Vagina (tissue), 2 donors: ENCODE data around the gene RNF166. TPM values are rescaled to one million over a fixed set of nuclear protein-coding genes. Genes with fewer than 3 reads are reported as not detected.

Experiments used
- DNase-seq, 2 donors: peaks; one replicate each; pipeline ENCODE4 v3.0.0-alpha.2; 2017; ENCODE audit errors: extremely low spot score in 2 of 2
- H3K27ac ChIP-seq: fragments of 200-600 bp; sonication (generic); one replicate; pipeline ENCODE4 v1.5.1; 2019
- H3K27me3 ChIP-seq: fragments of 200-600 bp; sonication (generic); one replicate; pipeline ENCODE4 v1.5.1; 2019
- H3K36me3 ChIP-seq, 2 donors: fragments of 200-600 bp; sonication (generic); one replicate each; pipeline ENCODE4 v1.5.1; 2017 to 2019
- H3K4me1 ChIP-seq: fragments of 200-600 bp; sonication (generic); one replicate; pipeline ENCODE4 v1.5.1; 2019
- H3K4me3 ChIP-seq, 2 donors: fragments of 200-600 bp; sonication (generic); 1 replicate in 1 of 2; 2 replicates in 1 of 2; pipeline ENCODE4 v1.5.1; 2016 to 2019
- H3K9me3 ChIP-seq: fragments of 200-600 bp; sonication (generic); one replicate; pipeline ENCODE4 v1.5.1; 2019
- POLR2A ChIP-seq, 2 donors: fragments of 450-650 bp; IDR thresholded peaks; one replicate each; pipeline ENCODE4 v1.6.1; 2017; ENCODE audit warnings: antibody characterized with exemption in 2 of 2, mild to moderate bottlenecking in 2 of 2, moderate library complexity in 2 of 2
- POLR2AphosphoS5 ChIP-seq, 2 donors: sonication (generic); formaldehyde crosslinking; IDR thresholded peaks; one replicate each; pipeline ENCODE4 v1.9.0; 2017; ENCODE audit warnings: antibody characterized with exemption in 2 of 2, mild to moderate bottlenecking in 2 of 2, low read depth in 1 of 2; ENCODE audit not compliant: insufficient read depth in 1 of 2
- intact Hi-C: fragments of 100-400 bp; cut with DNase I; formaldehyde crosslinking; loops from one replicate; pipeline ENCODE4 v1.15.1; 2023
- total RNA-seq: library from RNA; depleted of rRNA; stranded (reverse); fragments of >200 nt; gene quantifications from one replicate; pipeline ENCODE4 v1.2.3, GENCODE V29; 2016
- TF ChIP-seq, protein P1 (sequence below), 3 experiments: fragments of 450-650 bp in 2 of 3; fragments of 200-600 bp in 1 of 3; sonication (generic) in 1 of 3; IDR thresholded peaks; one replicate each; pipeline ENCODE4 v1.5.1; 2017 to 2019; ENCODE audit warnings: antibody characterized with exemption in 3 of 3, mild to moderate bottlenecking in 2 of 3, moderate library complexity in 2 of 3

Gene RNF166
- total RNA-seq, 1 donor from 2014 or later: 26.5 TPM

DNA sequence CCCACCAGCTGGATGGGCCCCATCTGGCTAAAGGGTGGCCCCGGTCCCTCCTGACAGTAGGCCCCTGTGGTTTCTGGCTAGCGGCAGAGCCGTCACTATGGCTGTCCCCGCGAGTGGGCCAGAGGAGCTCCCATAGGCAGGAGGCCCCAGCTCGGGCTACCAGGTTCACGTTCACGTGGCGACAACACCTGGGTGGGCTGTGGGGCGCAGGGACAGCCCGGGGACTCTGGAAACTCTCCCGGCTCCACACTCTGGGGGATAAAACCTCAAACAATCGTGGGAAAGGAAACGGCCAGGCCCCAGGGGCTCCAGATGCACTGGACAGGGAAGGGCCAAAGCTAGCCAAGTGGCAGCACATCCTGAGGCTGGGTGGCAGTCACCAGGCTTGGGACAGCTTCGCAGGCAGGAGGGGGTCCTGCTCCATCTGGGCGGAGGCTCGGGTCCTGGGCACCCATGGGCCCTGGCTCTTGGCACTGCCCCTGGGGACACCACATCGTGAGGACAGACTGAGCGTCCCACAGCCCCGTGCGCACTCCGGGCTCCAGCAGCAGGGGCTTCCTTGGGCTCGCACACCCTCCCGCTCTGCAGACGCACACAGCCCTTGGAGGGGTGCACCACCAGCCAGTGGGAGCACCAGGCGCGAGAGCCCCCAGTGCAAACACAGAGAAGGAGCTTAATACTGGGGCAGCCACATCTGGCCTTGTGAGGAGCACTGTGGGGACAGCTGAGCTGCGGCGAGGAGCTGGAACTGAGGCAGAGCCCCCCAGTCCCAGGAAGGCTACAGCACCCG lies 4.4 kb downstream of the RNF166 start:
- peaks cover 40% of the 10 kb centered on the region for H3K4me1 ChIP-seq
- no peaks in the 10 kb centered on the region for H3K9me3 ChIP-seq
- intact Hi-C loops: no loop called here
- no peaks in the 10 kb centered on the region for H3K27me3 ChIP-seq
- no peak for TF ChIP-seq POLR2A (IDR thresholded peaks at IDR 0.05)
- H3K4me3 ChIP-seq: peak overlapping the region; percentile 13 to 16
- DNase-seq: no peak
- peak overlapping the region; percentile 36 for H3K27ac ChIP-seq
- peaks cover 0 to 24% of the 10 kb centered on the region in 2 donors for H3K36me3 ChIP-seq

DNA sequence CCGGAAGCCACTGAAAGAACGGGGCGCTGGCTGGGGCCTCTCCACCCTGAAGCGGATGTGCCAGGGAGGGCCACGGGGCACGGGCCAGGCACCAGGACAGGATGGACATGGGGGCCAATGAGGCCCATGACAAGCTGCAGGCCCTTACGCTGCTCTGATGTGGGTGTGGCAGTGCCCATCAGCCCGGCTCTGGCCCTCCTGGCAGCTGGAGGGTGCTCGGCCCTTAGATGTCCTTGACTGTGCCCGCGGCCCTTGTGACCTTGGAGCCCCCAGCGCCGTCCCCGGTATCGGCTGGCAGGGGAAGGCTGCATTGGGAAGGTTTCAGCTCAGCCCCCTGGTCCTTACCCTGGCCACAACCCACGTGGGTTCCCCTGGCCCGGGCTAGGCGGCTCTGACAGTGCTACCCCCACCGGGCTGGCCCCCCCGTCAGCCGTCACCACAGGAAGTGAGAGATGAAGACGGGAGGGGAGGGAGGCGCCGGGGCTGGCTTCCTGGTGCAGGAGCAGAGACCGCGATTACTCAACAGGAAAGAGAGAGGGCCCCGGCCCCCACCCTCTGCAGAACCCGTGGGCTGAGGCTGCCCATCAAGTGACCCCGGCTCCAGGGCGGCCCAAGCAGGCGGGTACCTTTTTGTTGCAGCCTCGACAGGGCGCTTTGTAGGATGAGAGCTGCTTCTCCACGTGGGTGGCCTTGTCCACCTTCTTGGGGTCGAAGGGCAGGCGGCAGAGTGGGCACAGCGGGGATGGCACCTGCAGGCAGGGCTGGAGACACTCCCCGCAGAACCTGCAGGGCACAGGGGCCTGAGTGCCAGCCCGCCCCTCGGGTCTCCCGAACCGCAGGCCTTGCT lies 5.3 kb downstream of the RNF166 start:
- TF ChIP-seq POLR2AphosphoS5 (IDR thresholded peaks at IDR 0.05; ENCODE audit: insufficient read depth in 1 of 2, low read depth in 1 of 2) (peak; percentile 20 to 72), POLR2A (IDR thresholded peaks at IDR 0.05) (no peak)
- intact Hi-C loops: no loop called here
- no peaks in the 10 kb centered on the region for H3K27me3 ChIP-seq
- peak overlapping the region; percentile 13 to 16 for H3K4me3 ChIP-seq
- DNase-seq: no peak
- peaks cover 0 to 27% of the 10 kb centered on the region in 2 donors for H3K36me3 ChIP-seq
- peak overlapping the region; percentile 36 for H3K27ac ChIP-seq
- no peaks in the 10 kb centered on the region for H3K9me3 ChIP-seq
- peaks cover 37% of the 10 kb centered on the region for H3K4me1 ChIP-seq

DNA sequence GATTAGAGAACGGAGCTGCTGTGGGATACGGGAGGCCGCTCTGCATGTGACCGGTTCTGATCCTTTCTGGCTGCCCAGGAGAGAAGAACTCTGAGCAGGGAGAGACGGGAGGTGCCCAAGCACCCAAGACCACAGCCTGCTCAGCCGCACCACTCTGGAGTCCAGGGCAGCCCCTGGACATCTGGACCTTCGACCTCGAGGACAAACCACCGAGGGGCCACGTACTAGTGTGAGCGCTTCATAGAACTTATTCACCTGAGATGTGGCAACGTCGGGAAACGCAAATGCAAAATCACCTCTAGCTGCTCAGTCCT lies 5.9 kb downstream of the RNF166 start:
- intact Hi-C loops: no loop called here
- no peak for TF ChIP-seq POLR2AphosphoS5 (IDR thresholded peaks at IDR 0.05; ENCODE audit: insufficient read depth in 1 of 2, low read depth in 1 of 2)
- no peaks in the 10 kb centered on the region for H3K9me3 ChIP-seq
- H3K27me3 ChIP-seq: no peaks in the 10 kb centered on the region
- H3K27ac ChIP-seq: no peak overlapping the region
- H3K4me1 ChIP-seq: peaks cover 32% of the 10 kb centered on the region
- H3K4me3 ChIP-seq: no peak overlapping the region
- peaks cover 0 to 27% of the 10 kb centered on the region in 2 donors for H3K36me3 ChIP-seq
- no peak for DNase-seq

DNA sequence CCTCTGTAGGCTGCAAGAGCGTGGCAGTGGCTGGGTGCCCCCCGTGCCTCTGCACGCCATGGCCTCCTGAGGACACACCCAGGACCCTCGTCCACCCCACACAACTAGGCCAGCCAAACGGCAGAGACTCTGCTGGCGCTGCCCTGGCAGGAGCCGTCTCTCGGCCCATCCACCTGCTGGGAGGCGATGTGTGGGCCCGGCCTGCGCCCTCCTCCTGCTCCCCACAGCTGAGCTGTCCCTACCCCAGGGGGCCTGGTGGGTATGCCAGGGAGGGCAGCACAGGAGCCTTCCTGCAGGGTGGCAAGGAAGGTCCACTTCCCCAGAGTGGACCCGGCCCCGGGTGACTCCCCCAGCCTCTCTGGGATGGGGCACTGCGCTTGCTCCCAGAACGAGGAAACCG lies 7.0 kb downstream of the RNF166 start:
- H3K4me1 ChIP-seq: peaks cover 22% of the 10 kb centered on the region
- H3K4me3 ChIP-seq: no peak overlapping the region
- no peaks in the 10 kb centered on the region for H3K27me3 ChIP-seq
- intact Hi-C loops: no loop called here
- TF ChIP-seq, protein P1, sequence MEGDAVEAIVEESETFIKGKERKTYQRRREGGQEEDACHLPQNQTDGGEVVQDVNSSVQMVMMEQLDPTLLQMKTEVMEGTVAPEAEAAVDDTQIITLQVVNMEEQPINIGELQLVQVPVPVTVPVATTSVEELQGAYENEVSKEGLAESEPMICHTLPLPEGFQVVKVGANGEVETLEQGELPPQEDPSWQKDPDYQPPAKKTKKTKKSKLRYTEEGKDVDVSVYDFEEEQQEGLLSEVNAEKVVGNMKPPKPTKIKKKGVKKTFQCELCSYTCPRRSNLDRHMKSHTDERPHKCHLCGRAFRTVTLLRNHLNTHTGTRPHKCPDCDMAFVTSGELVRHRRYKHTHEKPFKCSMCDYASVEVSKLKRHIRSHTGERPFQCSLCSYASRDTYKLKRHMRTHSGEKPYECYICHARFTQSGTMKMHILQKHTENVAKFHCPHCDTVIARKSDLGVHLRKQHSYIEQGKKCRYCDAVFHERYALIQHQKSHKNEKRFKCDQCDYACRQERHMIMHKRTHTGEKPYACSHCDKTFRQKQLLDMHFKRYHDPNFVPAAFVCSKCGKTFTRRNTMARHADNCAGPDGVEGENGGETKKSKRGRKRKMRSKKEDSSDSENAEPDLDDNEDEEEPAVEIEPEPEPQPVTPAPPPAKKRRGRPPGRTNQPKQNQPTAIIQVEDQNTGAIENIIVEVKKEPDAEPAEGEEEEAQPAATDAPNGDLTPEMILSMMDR (IDR thresholded peaks at IDR 0.05): no peak
- TF ChIP-seq POLR2AphosphoS5 (IDR thresholded peaks at IDR 0.05; ENCODE audit: insufficient read depth in 1 of 2, low read depth in 1 of 2) (no peak), POLR2A (IDR thresholded peaks at IDR 0.05) (no peak)
- H3K9me3 ChIP-seq: no peaks in the 10 kb centered on the region
- H3K36me3 ChIP-seq: peaks cover 0 to 27% of the 10 kb centered on the region in 2 donors
- H3K27ac ChIP-seq: no peak overlapping the region
- DNase-seq: no peak

DNA sequence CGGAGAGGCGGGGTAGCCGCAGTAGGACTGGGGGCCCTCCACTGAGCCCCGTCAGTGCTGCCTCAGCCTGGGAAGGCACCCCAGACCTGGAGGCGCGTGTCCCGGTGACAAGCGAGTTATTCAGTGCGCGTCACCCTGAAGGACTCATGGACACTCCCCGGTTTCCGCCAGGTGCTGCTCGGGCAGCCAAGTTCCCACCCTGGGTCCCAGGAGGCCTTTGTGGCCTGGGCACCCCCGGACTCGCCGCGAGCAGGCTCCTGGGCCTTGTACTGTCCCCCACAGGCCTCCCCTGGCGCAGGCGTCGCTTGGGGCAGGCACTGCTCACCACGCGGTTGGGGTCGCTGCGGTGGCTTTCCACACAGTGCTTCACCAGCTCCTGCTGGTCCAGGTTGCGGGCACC lies 7.6 kb downstream of the RNF166 start:
- intact Hi-C loops: no loop called here
- TF ChIP-seq, protein P1 (IDR thresholded peaks at IDR 0.05): no peak
- no peak for TF ChIP-seq POLR2AphosphoS5 (IDR thresholded peaks at IDR 0.05; ENCODE audit: insufficient read depth in 1 of 2, low read depth in 1 of 2)
- no peak for TF ChIP-seq POLR2A (IDR thresholded peaks at IDR 0.05)
- Histone ChIP-seq H3K27me3 (no peaks in the 10 kb centered on the region), H3K27ac (no peak overlapping the region), H3K9me3 (no peaks in the 10 kb centered on the region), H3K4me3 (no peak overlapping the region), H3K36me3 (peaks cover 0 to 27% of the 10 kb centered on the region in 2 donors), H3K4me1 (peaks cover 16% of the 10 kb centered on the region)
- no peak for DNase-seq

DNA sequence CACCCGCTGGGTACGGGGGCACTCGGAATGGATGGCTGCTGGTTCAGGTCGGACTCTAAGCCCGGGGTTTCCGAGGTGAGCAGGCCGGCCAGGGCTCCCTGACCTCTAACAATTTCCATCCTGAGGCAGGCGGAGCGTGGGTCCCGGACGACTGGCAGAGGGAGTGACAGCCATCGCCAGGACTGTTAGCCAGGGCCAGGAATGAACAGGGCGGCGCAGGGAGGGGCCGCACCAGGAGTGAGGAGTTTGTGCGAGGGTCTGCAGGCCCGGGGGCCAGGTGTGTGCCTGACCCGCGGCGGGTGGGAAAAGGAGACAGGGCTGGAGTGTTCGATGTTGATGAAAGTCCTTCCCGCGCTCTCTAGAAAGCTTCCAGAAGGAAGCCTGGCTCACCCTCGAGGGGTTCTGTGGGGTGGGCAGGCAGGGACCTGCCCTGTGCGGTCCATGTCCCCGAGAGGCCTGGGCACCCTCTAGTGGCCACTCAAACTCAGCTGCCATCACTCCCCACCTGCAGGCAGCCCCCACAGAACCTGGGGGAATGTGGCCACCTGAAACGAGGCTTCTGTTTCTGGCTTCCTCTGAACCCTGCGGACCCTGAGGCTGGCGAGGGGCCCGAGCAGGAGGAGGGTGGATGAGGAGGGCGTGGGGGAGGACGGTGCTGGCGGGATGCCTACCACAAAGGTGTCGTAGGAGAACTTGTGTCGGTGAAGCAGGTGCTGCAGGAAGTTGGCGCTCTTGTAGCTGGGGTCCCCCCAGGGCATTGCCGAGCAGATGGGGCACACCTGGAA lies 8.2 kb downstream of the RNF166 start:
- H3K36me3 ChIP-seq: peaks cover 0 to 27% of the 10 kb centered on the region in 2 donors
- H3K4me3 ChIP-seq: no peak overlapping the region
- no peaks in the 10 kb centered on the region for H3K27me3 ChIP-seq
- TF ChIP-seq, protein P1 (IDR thresholded peaks at IDR 0.05): no peak
- no peaks in the 10 kb centered on the region for H3K9me3 ChIP-seq
- no peak overlapping the region for H3K27ac ChIP-seq
- H3K4me1 ChIP-seq: peaks cover 13% of the 10 kb centered on the region
- DNase-seq: no peak
- intact Hi-C loops: no loop called here
